Right lobe of liver (tissue), 4 donors: Measurements from ENCODE around the gene HOOK2.

Source experiments
- CTCF ChIP-seq, 4 donors: fragments of 200-600 bp in 3 of 4; fragments of 450-650 bp in 1 of 4; IDR thresholded peaks; one replicate each; pipeline versions ENCODE4 v1.5.1 to v1.8.0; 2016 to 2022; ENCODE audit warnings: antibody characterized with exemption in 4 of 4, mild to moderate bottlenecking in 2 of 4
- POLR2A ChIP-seq: fragments of 450-650 bp; IDR thresholded peaks from one replicate; pipeline ENCODE4 v1.6.1; 2017; ENCODE audit warnings: antibody characterized with exemption, mild to moderate bottlenecking
- donor health status: DM: no; HTN: no; CAD: no.
- donor health status: DM: no; HTN: no; CAD: no.
- donor health status: DM: no; HTN: yes; CAD: no.

- TF ChIP-seq POLR2A = no peak
- TF ChIP-seq CTCF (IDR thresholded peaks at IDR 0.05) = no peak
These were observed 17.5 kb upstream of the HOOK2 start for GRCh38 chr19:12792853-12793289.
